Hepatocyte (in vitro differentiated cells): ENCODE measurements around the gene GAS2L1.

Source experiments
- CTCF ChIP-seq: fragments of 200-600 bp; sonication (generic); IDR thresholded peaks from 2 replicates; pipeline ENCODE4 v1.5.1; 2016; ENCODE audit warnings: antibody characterized with exemption, mild to moderate bottlenecking; ENCODE audit not compliant: poor library complexity
- EZH2 ChIP-seq: fragments of 200-600 bp; sonication (generic); IDR thresholded peaks from 2 replicates; pipeline ENCODE4 v1.6.1; 2016; ENCODE audit warnings: antibody characterized with exemption, mild to moderate bottlenecking, borderline replicate concordance
- EZH2phosphoT487 ChIP-seq: fragments of 200-600 bp; sonication (generic); IDR thresholded peaks from one replicate; pipeline ENCODE4 v1.6.1; 2018; ENCODE audit warnings: antibody characterized with exemption, mild to moderate bottlenecking, low read depth, moderate library complexity; ENCODE audit not compliant: unreplicated experiment, severe bottlenecking

GRCh38 chr22:29338398-29338797 is 31.9 kb downstream of the GAS2L1 start:
- TF ChIP-seq CTCF (no peak), EZH2 (no peak), EZH2phosphoT487 (no peak)
